IMR-90 (cell line): ENCODE data around the gene LRRC15. TPM values are rescaled to one million over a fixed set of nuclear protein-coding genes. Genes with fewer than 3 reads are reported as not detected.

Source experiments
- ATAC-seq: fragments of 200-7000 bp; cut with Tn5 transposase; 2 replicates; pipeline ENCODE4 v1.9.1; 2020; ENCODE audit warnings: low read depth, mild to moderate bottlenecking, moderate library complexity
- BruUV-seq: library from RNA; stranded (reverse); fragments of 400-500 nt; replicated peaks from 2 replicates; lab custom pipeline; 2021; lab: Mats Ljungman, UMichigan
- CTCF ChIA-PET: fragments of 300-600 bp; formaldehyde crosslinking; extraction: SDS; loops from one replicate; lab custom pipeline; 2021; ENCODE audit warnings: antibody characterized with exemption; lab: Yijun Ruan, JAX
- POLR2A ChIA-PET: fragments of 300-600 bp; sonication (Branson Sonifier 250); formaldehyde crosslinking; loops from one replicate; lab custom pipeline; 2022; ENCODE audit warnings: antibody characterized with exemption; ENCODE audit not compliant: unreplicated experiment; lab: Charles Lee
- DNase-seq: peaks from one replicate; pipeline ENCODE4 v3.0.0; 2013
- H2AFZ ChIP-seq: replicated peaks from 2 replicates; pipeline ENCODE3; 2013; ENCODE audit warnings: low read length, mild to moderate bottlenecking; ENCODE audit not compliant: poor library complexity
- H2AK5ac ChIP-seq: 2 replicates; pipeline ENCODE4 v1.6.1; 2013; ENCODE audit warnings: low read depth, low read length, inconsistent platforms
- H2AK9ac ChIP-seq: replicated peaks from 2 replicates; pipeline ENCODE3; 2013; ENCODE audit warnings: mild to moderate bottlenecking, low read depth, low read length, moderate library complexity; ENCODE audit not compliant: poor library complexity
- H2BK120ac ChIP-seq: 2 replicates; pipeline ENCODE4 v1.6.1; 2013; ENCODE audit warnings: low read depth, low read length, inconsistent platforms
- H2BK15ac ChIP-seq: 3 replicates; pipeline ENCODE4 v1.6.1; 2013; ENCODE audit warnings: low read depth, low read length, inconsistent platforms
- H2BK20ac ChIP-seq: 2 replicates; pipeline ENCODE4 v1.6.1; 2013; ENCODE audit warnings: low read depth, mild to moderate bottlenecking, inconsistent platforms, low read length, moderate library complexity
- H2BK5ac ChIP-seq: 2 replicates; pipeline ENCODE4 v1.6.1; 2013; ENCODE audit warnings: mild to moderate bottlenecking, low read depth, low read length, inconsistent platforms; ENCODE audit not compliant: poor library complexity, severe bottlenecking
- H3K14ac ChIP-seq: replicated peaks from 2 replicates; pipeline ENCODE4 v1.6.1; 2013; ENCODE audit warnings: low read depth, low read length, inconsistent platforms
- H3K18ac ChIP-seq: 2 replicates; pipeline ENCODE4 v1.6.1; 2013; ENCODE audit warnings: low read depth, low read length, control low read depth
- H3K23ac ChIP-seq: 2 replicates; pipeline ENCODE4 v1.6.1; 2013; ENCODE audit warnings: low read depth, low read length, inconsistent platforms
- H3K27ac ChIP-seq: 2 replicates; pipeline ENCODE4 v1.5.1; 2013; ENCODE audit warnings: mild to moderate bottlenecking, control low read depth, low read length; ENCODE audit not compliant: insufficient read depth
- H3K27me3 ChIP-seq: 2 replicates; pipeline ENCODE4 v1.6.1; 2013; ENCODE audit warnings: low read length; ENCODE audit not compliant: control insufficient read depth, insufficient read depth
- H3K36me3 ChIP-seq: 2 replicates; pipeline ENCODE4 v1.6.1; 2013; ENCODE audit warnings: low read length, mixed read lengths; ENCODE audit not compliant: control insufficient read depth, insufficient read depth
- H3K4ac ChIP-seq: 2 replicates; pipeline ENCODE4 v1.6.1; 2013; ENCODE audit warnings: low read depth, low read length, inconsistent platforms
- H3K4me1 ChIP-seq: 2 replicates; pipeline ENCODE4 v1.6.1; 2013; ENCODE audit warnings: low read length, mixed read lengths; ENCODE audit not compliant: control insufficient read depth, insufficient read depth
- H3K4me2 ChIP-seq: 2 replicates; pipeline ENCODE4 v1.6.1; 2013; ENCODE audit warnings: low read depth, mild to moderate bottlenecking, control low read depth, low read length, moderate library complexity
- H3K4me3 ChIP-seq: 2 replicates; pipeline ENCODE4 v1.5.1; 2013; ENCODE audit warnings: low read depth, mild to moderate bottlenecking, control low read depth, low read length, moderate library complexity; ENCODE audit not compliant: insufficient read depth
- H3K56ac ChIP-seq: 2 replicates; pipeline ENCODE4 v1.6.1; 2013; ENCODE audit warnings: low read length, inconsistent platforms; ENCODE audit not compliant: insufficient read depth; ENCODE audit errors: extremely low read depth
- H3K79me1 ChIP-seq, 2 experiments: 2 replicates each; pipeline ENCODE4 v1.6.1; 2013; ENCODE audit warnings: low read length in 2 of 2, inconsistent platforms in 1 of 2, low read depth in 1 of 2
- H3K9ac ChIP-seq: 2 replicates; pipeline ENCODE4 v1.6.1; 2013; ENCODE audit warnings: low read depth, low read length, control low read depth
- H3K9me1 ChIP-seq: 2 replicates; pipeline ENCODE4 v1.6.1; 2013; ENCODE audit warnings: low read length, inconsistent platforms; ENCODE audit not compliant: insufficient read depth
- H3K9me3 ChIP-seq: 2 replicates; pipeline ENCODE4 v1.6.1; 2013; ENCODE audit warnings: low read length; ENCODE audit not compliant: control insufficient read depth, insufficient read depth
- H4K20me1 ChIP-seq: 2 replicates; pipeline ENCODE4 v1.6.1; 2013; ENCODE audit warnings: low read length, inconsistent platforms; ENCODE audit not compliant: insufficient read depth
- H4K5ac ChIP-seq: 2 replicates; pipeline ENCODE4 v1.6.1; 2013; ENCODE audit warnings: mild to moderate bottlenecking, low read depth, low read length, control low read depth
- H4K8ac ChIP-seq, 2 experiments: 2 replicates each; pipeline ENCODE4 v1.6.1; 2013; ENCODE audit warnings: low read depth in 2 of 2, low read length in 2 of 2, control low read depth in 1 of 2, inconsistent platforms in 1 of 2
- H4K91ac ChIP-seq: 2 replicates; pipeline ENCODE4 v1.6.1; 2013; ENCODE audit warnings: low read depth, low read length, inconsistent platforms; ENCODE audit not compliant: insufficient read depth
- FOS ChIP-seq: fragments of 150-350 bp; IDR thresholded peaks from 2 replicates; pipeline ENCODE4 v1.6.1; 2016; ENCODE audit warnings: low read depth, low read length
- RAD21 ChIP-seq: IDR thresholded peaks from 2 replicates; pipeline ENCODE4 v1.6.1; 2012; ENCODE audit warnings: low read length, improper control_type of control experiment
- WGBS, 2 experiments: methylation state at CpG; one replicate each; pipeline versions ENCODE4 v1.1.5 to v1.1.7; 2013; ENCODE audit warnings: missing lambda C conversion rate in 2 of 2; ENCODE audit not compliant: insufficient read length in 1 of 2; ENCODE audit errors: extremely low coverage in 2 of 2; 5-methylcytosine and 5-hydroxymethylcytosine counted together
- dilution Hi-C: fragments of 300-500 bp; cut with HindIII; formaldehyde crosslinking; loops from one replicate; pipeline ENCODE4 v1.14.3; 2018; ENCODE audit warnings: low sequenced_read_pairs; ENCODE audit not compliant: unreplicated experiment
- in situ Hi-C: fragments of 300-500 bp; cut with MboI; formaldehyde crosslinking; loops from 3 replicates; pipeline ENCODE4 v1.14.3; 2019; ENCODE audit warnings: low sequenced_read_pairs, inconsistent platforms, mixed read lengths
- intact Hi-C: fragments of 100-400 bp; cut with micrococcal nuclease; formaldehyde crosslinking; loops from 2 replicates; pipeline ENCODE4 v1.10.0; 2022
- polyA plus RNA-seq, 3 experiments: library from polyadenylated mRNA; depleted of rRNA; stranded (reverse); fragments of >200 nt; gene quantifications; 2 replicates each; pipeline ENCODE4 v1.2.3, GENCODE V29; 2012; ENCODE audit warnings: low replicate concordance in 1 of 3
- total RNA-seq: library from RNA; depleted of rRNA; stranded (reverse); fragments of >200 nt; gene quantifications from 2 replicates; pipeline ENCODE4 v1.2.3, GENCODE V29; 2012

LRRC15 gene
- total and polyA plus RNA-seq, 2 of the 4 experiments (the other 2 are of a cell fraction): 2.5 to 9.0 TPM

DNA sequence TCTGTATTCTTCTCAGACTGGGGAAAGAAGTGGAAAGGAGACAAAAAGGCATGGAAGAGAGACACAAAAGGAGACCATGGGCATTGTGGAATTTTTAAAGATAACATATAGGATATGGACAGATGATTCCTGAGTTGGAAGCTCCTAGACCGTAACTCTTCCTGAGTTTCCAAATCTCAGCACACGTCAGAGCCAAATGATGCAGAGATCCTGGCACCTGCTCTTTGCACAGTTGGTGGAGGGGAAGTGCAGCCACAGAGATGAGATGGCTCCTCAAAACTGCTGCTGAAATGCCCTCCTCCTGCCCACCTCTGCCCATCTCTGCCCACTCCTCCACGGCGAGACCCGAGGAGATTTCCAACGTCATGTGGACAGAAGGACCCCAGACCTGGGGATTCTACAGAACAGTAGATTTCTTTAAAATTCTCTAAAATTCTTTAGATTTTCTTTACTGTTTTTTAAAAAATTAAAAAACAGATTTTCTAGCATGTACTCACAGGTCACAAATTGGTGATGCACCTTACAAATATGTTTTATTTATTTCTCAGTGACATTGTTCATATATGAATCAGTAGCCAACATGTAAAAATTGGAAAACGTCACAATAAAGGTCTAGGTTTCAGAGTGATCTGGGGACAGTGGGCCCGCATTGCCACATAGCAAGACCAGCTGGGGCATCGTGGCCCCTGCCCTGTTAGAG is 26.5 kb downstream of the LRRC15 start:
- H3K9ac ChIP-seq: no peak overlapping the region
- peak overlapping the region; percentile 38 for H3K14ac ChIP-seq
- no peak overlapping the region for H3K4me3 ChIP-seq
- in situ Hi-C loops (loop anchor here (25.0 kb wide), 1 partner anchor 519 kb away; no protein-coding TSS in a partner anchor), dilution Hi-C loops (no loop called here), intact Hi-C loops (no loop called here)
- POLR2A ChIA-PET: no interaction called here
- DNase-seq (peak; percentile 59), ATAC-seq (peak; percentile 16)
- H3K9me3 ChIP-seq: no peaks in the 10 kb centered on the region
- peak overlapping the region; percentile 50; the same call in 1 of the 2 replicates for H2AK5ac ChIP-seq
- 0 out of 2 replicates have a peak overlapping the region, but pooled peaks have one; percentile 24 for H3K23ac ChIP-seq
- peak overlapping the region; percentile 52; the same call in 1 of the 2 replicates for H2BK20ac ChIP-seq
- WGBS, 2 experiments: 80% methylated on average over 2 of the region's 9 CpGs; no CpG with 5 or more reads in 1 of the 2 experiments
- H4K8ac ChIP-seq: no peak overlapping the region
- H2AFZ ChIP-seq: peak overlapping the region; percentile 46
- H3K79me1 ChIP-seq: no peaks in the 10 kb centered on the region
- no peak overlapping the region for H3K4me2 ChIP-seq
- CTCF ChIA-PET: interaction anchor here (0.6 to 2.1 kb wide), 26 partner anchors 7 to 1350 kb away, joined by 3 to 18 read pairs (median 3); partner anchors contain the start of gene LRRC15
- H4K20me1 ChIP-seq: no peaks in the 10 kb centered on the region
- H3K27ac ChIP-seq: no peak overlapping the region; the same call in 1 of the 2 replicates
- no peaks in the 10 kb centered on the region for H3K36me3 ChIP-seq
- no peaks in the 10 kb centered on the region for H3K27me3 ChIP-seq
- peak overlapping the region; percentile 74 for H2BK120ac ChIP-seq
- H4K5ac ChIP-seq: no peak overlapping the region
- no TSS peak for BruUV-seq
- H3K9me1 ChIP-seq: peaks cover 8% of the 10 kb centered on the region
- H3K4ac ChIP-seq: peak overlapping the region; percentile 86
- peaks cover 9% of the 10 kb centered on the region for H3K4me1 ChIP-seq
- H2BK15ac ChIP-seq: 0 out of 3 replicates have a peak overlapping the region, but pooled peaks have one; percentile 33
- no peak overlapping the region for H3K18ac ChIP-seq
- TF ChIP-seq FOS (0 out of 2 replicates have a peak, but pooled peaks have one; percentile 10), RAD21 (no peak)
- no peak overlapping the region for H3K56ac ChIP-seq
- peak overlapping the region; percentile 52 for H2BK5ac ChIP-seq
- H4K91ac ChIP-seq: peak overlapping the region; percentile 59
- H2AK9ac ChIP-seq: peak overlapping the region; percentile 78
